GM19238 (cell line): ENCODE measurements around the gene FAM20C.

Experiments
- DNase-seq: peaks from one replicate; pipeline ENCODE4 v3.0.0; 2011; ENCODE audit warnings: low spot score; ENCODE audit not compliant: insufficient read length

FAM20C gene

GRCh38 chr7:266851-267840 lies 74.8 kb downstream of the FAM20C start:
- no peak for DNase-seq

- DNase-seq = no peak
Measured at GRCh38 chr7:268991-269390, 76.6 kb downstream of the FAM20C start.

DNA sequence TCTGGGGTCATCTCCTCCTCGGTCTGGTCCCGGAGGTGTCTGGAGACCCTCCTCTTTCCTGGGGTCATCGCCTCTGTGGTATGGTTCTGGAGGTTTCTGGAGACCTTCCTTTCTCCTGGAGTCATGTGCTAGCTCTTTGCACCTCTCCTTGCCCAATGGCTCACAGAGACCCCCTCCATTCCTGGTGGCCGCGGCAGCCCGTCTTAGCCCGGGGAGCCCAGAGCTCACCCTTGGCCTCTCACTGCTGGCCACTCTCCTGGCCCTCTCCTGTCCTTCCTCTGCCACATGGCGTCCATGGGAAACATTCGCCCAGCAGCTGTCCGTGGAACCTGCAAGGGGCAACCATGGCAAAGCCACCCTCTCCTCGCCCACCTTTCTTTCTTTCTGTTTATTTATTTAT lies 77.3 kb downstream of the FAM20C start:
- DNase-seq = no peak

DNA sequence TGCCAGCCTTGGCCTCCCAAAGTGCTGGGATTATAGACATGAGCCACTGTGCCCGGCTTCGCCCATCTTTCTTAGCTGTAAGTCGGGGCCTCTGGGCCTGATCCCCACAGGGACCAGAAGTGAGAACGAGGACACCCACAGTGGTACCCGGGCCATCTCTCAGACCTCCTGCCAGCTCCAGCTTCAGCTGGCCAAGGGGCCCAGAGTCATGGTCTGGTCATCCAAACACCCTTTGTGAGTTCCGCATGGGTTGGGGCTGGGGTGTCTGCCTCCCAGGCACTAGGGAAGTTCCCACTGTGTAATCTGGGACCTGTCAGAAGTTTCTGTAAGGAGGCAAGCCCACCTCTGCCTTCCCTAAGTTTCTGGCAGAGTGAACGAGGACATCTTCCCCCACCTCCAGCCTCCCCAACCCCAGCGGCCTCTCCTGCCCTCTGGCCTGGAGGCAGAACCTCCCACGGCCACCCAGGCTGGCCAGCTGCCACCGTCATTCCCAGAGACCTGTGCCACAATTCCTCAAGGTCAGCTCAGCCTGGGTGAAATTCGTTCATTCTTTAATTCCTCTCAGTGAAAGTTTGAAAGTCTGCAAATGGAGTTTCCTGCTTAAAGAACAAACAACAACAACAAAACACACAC lies 78.1 kb downstream of the FAM20C start:
- no peak for DNase-seq

GRCh38 chr7:271266-272107 lies 79.1 kb downstream of the FAM20C start:
- no peak for DNase-seq

GRCh38 chr7:272108-272615 lies 79.8 kb downstream of the FAM20C start:
- DNase-seq = no peak

- DNase-seq = no peak
Measured at GRCh38 chr7:272631-273030, 80.3 kb downstream of the FAM20C start.

- DNase-seq = no peak
Measured at GRCh38 chr7:273327-273726, 81.0 kb downstream of the FAM20C start.

DNA sequence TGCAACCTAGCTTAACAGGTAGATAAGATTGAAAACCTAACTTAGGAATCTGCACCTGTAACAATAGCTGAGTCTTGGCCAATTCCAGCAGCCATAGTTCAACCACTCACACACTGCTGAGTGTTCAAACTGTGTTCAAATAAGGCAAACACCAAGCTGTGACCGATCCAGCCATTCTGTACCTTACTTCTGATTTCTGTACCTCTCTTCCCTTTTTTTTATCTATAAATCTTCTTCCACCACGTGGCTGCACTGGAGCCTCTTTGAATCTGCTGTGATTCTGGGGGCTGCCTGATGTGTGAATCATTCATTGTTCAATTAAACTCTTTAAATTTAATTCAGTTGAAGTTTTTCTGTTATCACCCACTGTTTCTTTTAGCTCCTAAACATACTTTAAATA lies 81.9 kb downstream of the FAM20C start:
- no peak for DNase-seq

DNA sequence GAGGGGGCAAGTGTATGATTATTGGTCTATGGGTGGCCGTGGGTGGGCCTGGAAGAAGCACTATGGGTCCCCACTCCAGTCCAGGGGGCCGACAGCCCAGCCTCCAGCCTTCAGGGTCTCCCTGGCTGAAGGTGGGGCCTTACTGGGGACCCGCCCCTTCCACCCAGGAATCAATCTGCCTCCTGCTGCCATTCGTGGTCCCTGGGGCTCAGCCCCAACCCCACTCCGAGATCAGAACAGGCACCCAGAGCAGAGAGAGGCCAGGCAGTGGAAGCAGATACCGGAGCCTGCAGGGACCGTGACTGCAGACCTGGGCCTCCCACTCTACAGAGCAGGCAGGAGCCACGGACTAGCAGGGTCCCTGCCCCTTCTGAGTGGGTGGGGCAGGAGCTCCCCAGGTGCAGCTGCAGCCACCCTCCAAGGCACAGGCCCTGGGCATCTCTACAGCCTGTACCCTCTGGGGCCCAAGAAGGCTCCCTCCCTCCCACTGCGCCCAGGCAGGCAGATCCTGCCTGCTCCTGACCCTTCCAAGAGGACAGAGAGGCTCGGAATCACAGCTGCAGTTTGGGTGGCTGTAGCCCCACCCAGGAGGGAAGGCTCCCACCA lies 84.0 kb downstream of the FAM20C start:
- no peak for DNase-seq

DNA sequence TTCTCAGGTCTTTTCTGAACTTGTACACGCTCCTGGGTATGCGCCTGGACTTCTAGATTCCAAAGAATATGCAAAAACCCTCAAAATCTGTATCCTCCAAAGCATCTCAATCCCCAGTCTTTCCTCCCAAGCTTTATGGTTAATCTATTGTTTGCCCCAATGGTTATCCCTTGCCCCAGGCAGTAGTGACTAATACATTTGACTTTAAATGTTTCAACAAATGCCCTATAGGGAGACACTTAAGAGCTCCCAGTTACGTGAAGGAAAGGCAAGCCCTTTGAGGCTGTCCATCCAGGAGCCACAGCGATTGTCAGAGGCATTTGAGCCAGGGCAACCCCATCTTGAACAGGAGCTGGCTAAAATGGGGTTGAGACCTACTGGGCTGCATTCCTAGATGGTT lies 84.9 kb downstream of the FAM20C start:
- DNase-seq = no peak

DNA sequence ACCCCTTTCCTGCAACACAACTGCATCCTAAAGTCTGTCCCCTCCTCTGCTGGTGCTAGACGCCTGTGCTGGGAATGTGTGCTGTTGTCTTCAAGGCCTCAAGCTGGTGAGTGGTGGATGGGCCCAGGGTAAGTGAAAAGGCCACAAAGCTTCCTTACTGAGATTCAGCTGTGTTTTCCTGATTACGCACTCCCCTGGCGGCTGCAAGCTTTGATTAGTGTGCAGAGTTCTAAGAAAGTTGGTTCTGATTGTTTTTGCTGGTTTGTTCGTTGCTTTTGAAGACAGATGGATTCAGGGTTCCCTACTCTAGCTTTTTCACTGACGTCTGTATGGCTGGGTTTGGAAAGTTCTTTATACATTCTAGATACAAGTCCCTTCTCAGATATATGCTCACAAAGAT lies 85.7 kb downstream of the FAM20C start:
- DNase-seq = no peak

DNA sequence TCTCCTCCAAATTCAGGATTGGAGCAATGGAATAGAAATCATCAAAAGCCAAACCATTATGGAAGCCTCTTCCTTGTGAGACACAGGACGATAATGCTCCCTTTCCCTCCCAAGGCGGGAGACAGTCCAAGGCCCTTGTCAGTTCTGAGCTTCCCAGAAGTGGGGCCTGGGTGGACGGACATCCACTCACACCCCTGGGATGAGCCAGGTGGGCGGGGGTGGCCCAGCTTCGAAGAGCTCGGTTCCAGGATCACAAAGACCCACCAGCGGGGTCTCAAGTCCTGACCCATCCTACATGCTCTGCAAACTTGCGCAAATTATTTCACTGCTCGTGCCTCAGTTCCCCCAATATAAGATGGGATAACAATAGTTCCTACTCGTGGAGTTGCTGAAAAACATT lies 87.5 kb downstream of the FAM20C start:
- no peak for DNase-seq

DNA sequence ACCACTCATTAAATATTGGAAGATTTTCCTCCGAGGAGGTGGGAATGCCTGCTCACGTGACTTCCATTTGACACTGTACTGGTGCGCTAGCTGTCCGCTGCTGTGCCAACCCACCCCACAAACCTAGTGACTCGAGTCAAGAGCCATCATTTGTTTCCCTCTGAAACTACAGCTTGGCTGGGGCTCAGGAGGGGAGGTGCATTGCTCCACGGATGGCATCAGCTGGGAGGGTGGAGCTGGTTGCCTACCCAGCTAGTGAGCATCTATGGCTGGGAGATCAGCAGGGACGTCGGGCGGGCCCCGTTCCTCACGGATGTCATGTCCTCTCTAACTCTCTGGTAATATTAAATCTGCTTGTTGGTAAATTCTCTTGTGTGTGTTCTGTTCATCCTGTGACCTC lies 88.1 kb downstream of the FAM20C start:
- DNase-seq = no peak

DNA sequence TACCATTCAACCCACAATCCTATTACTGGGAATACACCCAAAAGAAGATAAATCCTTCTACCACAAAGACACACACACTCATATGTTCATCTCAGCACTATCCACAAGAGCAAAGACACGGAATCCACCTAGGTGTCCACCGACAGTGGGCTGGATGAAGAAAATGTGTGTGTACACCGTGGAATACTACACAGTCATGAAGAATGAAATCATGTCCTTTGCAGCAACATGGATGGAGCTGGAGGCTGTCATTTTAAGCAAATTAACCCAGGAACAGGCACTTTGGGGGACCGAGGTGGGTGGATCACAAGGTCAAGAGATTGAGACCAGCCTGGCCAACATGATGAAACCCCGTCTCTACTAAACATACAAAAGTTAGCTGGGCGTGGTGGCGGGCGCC lies 89.3 kb downstream of the FAM20C start:
- no peak for DNase-seq

DNA sequence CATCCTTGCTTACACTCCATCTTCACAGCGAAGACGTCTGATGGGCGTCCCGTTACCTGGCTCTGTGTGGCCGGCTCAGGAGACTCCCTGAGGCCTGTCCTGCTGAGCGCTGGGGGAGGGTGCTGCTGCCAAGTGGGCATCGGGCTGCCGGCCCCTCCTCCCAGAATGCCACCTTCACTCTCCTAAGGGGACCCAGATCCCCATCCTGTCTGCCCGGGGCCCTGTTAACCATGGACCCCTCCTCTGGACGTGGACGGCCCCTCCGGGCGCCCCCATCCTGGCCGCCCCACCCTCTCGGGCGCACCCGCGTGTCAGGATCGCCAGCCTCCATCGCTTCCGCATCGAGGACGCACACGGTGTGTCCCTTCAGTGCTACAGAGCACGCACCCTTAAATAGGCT lies 90.2 kb downstream of the FAM20C start:
- no peak for DNase-seq

DNA sequence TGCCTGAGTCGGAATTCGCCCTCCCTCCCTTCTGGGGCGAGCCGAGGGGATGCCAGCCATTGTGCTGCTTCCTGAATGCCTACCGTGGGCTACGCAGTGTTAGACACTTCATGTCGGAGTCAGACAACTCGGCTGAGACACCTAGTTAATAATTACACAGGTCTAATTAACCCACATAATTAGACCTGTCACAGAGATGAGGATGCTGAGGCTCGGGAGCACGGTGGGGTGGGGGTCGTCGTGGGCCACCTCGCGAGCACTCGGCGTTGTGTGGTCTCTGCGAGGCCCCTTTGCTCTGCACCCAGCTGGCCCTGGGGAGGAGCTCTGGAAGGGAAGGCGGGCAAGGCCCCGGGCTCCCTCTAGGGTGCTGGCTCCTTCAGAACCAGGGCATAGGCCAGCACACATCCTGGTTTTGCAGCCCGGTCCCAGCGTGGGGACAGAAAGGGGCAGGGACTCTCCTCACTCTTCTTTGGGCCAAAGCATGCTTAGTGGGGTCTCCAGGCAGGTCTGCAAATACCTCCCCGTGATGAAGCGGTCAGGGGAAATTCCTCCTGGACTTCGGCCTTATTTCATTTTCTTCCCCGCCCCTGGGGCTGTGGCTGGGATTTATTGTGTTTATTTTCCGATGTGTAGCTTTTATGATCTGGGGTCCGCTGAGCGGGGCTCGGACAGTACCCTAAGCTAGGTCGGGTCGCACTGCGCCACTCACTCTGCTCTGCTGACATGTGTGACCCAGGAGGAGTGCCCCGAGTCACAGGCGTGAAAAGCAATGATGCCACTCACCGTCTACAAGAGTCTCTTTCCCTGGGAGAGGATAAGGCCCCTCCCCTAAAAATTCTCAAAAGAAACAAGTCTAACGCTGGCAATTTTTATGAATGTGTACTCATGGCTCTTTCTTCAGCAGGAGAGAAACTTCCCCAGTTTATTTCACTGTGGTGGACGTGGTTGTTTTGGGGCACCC lies 92.7 kb downstream of the FAM20C start:
- DNase-seq = no peak

DNA sequence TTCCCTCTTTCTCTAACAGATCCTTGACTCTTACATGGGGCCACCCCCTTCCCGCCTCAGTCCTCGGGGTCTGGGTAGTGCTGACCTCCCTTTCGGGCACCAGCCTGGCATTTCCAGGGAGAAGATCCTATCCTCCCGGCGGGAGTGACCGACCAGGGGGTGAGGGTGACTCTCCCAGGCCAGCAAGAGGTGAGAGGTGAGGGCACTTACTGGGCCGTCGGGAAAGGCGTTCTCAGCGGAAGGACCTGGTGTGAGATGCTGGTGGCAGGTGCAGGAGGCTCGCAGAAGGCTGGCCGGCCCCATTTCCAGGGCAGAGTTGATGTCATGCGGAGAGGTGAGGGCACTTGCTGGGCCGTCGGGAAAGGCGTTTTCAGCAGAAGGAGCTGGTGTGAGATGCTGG lies 93.4 kb downstream of the FAM20C start:
- DNase-seq = no peak

GRCh38 chr7:286266-286665 lies 93.9 kb downstream of the FAM20C start:
- DNase-seq = no peak

- DNase-seq = no peak
Measured at GRCh38 chr7:288671-289101, 96.3 kb downstream of the FAM20C start.
